ENCODE results near the gene ROBO1.

GRCh38 chr3:78970656-78971055 lies 797.1 kb downstream of the ROBO1 start:
- TF ChIP-seq EZH2 (IDR thresholded peaks at IDR 0.05): no peak
- TF ChIP-seq POLR2AphosphoS5 (IDR thresholded peaks at IDR 0.05; ENCODE audit: borderline replicate concordance, low read depth, low read length): no peak

All from SK-N-MC (cell line).